Choroid plexus epithelial cell (primary cell): ENCODE measurements around the gene COX6A1.

Source experiments
- DNase-seq: peaks from one replicate; pipeline ENCODE4 v3.0.0-alpha.2; 2010; ENCODE audit warnings: low read depth
- H3K4me3 ChIP-seq: 2 replicates; pipeline ENCODE4 v1.5.1; 2011; ENCODE audit warnings: low read depth, mild to moderate bottlenecking, control low read depth, low read length, moderate library complexity
- TF ChIP-seq, protein P1 (sequence below): conservative IDR thresholded peaks from 2 replicates; pipeline ENCODE4 v1.5.1; 2011; ENCODE audit warnings: low read depth, mild to moderate bottlenecking, control low read depth, inconsistent platforms, low read length, moderate library complexity

Gene COX6A1

DNA sequence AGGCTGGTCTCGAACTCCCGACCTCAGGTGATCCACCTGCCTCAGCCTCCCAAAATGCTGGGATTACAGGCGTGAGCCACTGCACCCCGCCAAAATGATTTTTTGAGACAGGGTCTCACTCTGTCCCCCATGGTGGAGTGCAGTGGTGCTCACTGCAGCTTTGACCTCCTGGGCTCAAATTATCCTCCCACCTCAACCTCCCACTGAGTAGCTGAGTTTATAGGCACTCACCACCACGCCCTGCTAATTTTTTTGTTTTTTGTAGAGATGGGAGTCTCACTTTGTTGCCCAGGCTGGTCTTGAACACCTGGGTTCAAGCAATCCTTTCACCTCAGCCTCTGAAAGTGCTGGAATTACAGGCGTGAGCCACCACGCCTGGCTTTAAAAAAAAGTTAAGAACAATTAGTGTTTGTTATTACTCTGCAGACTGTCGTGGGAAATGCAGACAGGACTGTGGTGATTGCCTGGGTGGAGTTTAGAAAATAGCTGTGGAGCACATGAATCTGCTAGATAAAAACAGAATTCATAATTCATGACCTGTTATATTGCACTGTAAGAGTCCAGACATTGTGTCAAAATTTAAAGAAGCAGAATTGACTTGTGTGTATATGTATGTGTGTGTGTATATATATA lies 9.2 kb upstream of the COX6A1 start:
- no peak for DNase-seq
- H3K4me3 ChIP-seq: no peak overlapping the region
- TF ChIP-seq, protein P1, sequence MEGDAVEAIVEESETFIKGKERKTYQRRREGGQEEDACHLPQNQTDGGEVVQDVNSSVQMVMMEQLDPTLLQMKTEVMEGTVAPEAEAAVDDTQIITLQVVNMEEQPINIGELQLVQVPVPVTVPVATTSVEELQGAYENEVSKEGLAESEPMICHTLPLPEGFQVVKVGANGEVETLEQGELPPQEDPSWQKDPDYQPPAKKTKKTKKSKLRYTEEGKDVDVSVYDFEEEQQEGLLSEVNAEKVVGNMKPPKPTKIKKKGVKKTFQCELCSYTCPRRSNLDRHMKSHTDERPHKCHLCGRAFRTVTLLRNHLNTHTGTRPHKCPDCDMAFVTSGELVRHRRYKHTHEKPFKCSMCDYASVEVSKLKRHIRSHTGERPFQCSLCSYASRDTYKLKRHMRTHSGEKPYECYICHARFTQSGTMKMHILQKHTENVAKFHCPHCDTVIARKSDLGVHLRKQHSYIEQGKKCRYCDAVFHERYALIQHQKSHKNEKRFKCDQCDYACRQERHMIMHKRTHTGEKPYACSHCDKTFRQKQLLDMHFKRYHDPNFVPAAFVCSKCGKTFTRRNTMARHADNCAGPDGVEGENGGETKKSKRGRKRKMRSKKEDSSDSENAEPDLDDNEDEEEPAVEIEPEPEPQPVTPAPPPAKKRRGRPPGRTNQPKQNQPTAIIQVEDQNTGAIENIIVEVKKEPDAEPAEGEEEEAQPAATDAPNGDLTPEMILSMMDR: no peak

DNA sequence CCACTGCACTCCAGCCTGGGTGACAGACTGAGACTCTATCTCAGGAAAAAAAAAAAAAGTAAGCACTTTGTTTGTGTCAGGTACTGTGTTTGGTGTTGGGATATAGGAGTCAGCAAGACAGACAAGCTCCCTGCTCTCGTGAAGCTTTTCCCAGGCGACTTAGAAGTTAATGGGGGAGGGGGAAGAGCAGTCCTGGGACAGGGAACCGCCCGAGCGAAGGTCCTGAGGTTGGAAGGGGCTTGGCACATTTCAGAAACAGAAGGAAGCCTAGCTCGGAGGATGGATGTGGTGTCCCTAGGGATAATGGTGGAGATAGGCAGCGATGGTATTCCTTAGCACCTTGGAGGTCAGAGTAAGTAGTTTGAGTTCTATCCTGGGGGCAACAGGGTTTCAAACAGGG lies 8.5 kb upstream of the COX6A1 start:
- no peak overlapping the region for H3K4me3 ChIP-seq
- TF ChIP-seq, protein P1: no peak
- DNase-seq: no peak

DNA sequence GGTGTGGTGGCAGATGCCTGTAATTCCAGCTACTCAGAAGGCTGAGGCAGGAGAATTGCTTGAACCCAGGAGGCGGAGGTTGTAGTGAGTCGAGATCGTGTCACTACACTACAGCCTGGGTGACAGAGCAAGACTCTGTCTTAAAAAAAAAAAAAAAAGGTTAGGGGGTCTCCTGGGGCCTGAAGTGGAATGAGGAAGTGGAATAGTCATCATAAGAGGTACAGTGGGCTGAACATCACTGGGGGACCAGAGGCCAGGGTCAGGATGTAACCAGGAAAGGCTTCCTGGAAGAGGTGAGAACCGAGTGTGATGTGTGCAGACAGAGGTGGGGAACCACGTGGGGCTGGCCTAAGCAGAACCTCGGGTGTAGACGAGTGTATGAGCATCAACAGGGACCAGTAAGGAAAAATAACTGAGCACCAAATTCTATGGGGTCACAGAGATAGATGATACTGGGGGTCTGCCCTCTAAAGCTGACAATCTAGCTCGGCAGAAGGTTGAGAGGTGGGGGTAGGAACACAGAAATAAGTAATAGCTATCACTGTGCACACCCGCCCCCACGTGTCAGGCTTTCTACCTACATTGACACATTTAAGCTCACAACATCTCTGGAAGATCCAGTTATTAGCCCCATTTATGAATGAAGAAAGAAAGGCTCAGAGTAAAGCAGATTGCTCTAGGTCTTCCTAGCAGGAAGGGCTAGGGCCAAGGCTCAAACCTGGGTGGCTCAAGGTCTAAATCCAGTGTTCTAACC lies 5.0 kb upstream of the COX6A1 start:
- TF ChIP-seq, protein P1: no peak
- no peak overlapping the region for H3K4me3 ChIP-seq
- DNase-seq: no peak

DNA sequence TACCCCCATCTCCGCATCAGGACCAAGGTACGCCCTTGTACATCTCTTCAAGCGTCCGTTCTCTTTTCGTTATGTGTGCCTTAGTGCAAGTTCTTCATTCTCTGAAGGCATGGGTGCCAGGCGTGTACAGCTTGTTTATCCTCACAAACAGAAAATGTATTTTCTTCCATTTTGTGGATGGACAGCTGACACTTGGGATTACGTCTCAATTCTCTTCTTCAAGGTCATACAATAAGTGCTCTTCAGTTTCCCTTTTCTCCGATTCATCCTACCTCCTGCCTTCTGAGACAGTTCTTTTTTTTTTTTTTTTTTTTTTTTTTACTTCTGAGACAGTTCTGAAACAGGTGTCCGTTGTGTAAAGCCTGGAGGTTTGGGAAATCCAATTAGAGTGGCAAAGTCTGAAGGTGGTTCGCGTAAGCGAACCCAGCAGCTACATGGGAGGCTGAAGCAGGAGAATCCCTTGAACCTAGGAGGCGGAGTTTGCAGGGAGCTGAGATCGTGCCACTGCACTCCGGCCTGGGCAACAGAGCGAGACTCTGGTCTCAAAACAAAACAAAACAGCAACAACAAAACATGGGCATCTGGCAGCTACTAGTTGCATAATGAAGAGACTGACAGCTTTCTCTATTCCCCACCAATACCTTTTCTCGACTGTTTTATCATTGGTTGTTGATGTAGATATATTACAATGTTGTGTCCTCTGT lies 734 bp downstream of the COX6A1 start:
- TF ChIP-seq, protein P1: no peak
- H3K4me3 ChIP-seq: peak overlapping the region; percentile 83
- no peak for DNase-seq

DNA sequence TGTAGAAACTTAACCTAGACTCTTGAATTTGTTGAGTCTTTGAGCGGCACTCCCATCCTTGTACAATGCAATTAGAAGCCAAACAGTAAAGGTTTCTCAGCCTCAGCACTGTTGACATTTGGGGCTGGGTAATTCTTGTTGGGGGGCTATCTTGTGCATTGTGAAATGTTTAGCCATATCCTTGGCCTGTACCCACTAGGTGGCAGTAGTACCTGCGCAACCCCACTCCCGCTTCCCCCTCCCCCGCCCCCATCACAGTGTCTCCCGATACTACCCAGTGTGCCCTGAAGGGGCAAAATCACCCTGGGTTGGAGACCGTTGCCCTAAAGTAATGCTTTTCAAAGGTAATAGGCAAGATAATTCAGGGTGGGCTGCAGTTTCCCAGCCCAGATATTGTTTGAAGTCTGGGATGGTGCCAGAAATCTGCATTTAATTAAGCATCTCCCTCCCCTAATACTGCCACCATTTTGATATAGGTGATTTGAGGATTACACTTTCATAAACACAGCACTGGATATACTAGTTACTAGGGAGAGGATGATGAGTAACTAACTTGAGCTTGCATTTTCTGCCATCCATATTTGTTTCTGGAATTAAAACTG lies 1.8 kb downstream of the COX6A1 start:
- H3K4me3 ChIP-seq: no peak overlapping the region
- TF ChIP-seq, protein P1: peak; percentile 71
- peak; percentile 69 for DNase-seq

DNA sequence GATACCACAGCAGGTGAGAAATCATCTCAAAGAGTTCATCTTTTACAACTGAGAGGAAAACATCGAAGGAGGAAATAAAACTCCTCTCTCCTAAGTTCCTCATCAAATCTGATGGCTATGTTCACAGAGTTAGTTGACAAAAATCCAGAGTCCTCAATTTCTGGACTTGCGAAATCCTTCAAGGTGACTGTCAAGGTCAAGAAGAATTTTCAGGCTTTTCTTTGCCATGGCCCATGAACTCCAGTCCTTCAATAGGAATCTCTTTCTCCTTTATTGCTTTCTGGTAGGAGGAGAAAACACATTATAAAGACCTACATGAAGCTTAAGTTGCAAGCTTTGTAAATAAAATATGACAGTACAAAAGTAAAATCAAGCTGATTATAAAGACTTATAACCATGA lies 6.8 kb downstream of the COX6A1 start:
- DNase-seq: no peak
- H3K4me3 ChIP-seq: no peak overlapping the region
- TF ChIP-seq, protein P1: no peak
